ENCODE data around the gene FZD7. TPM values are rescaled to one million over a fixed set of nuclear protein-coding genes. Genes with fewer than 3 reads are reported as not detected.

The FZD7 gene
- total RNA-seq, 1 experiment from 2014 or later, result 302 TPM

DNA sequence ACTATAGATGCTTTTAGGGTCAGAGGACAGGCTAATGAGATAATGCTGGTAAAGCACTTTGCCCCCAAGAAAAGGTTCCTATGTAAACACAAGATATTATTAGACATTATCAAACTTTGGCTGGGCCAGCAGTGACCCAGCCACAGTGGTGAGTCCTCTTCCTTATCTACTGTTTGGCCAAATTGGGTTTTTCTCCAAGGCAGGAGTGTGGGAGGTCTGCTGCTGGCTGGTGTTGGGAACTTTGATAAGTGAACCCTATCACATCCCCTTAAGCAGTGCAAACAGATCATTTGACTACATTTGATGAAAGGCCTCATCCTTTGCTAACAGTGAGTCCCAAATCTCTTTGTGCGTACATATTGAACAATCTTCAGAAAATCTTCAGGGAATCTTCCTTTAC is 16.2 kb downstream of the FZD7 start:
- no peak overlapping the region for H3K4me3 Mint-ChIP-seq
- no CpG with 5 or more reads among the region's 1 CpG for WGBS (ENCODE audit: extremely low coverage, insufficient read length, low lambda C conversion rate)
- peaks cover 2% of the 10 kb centered on the region for H3K27me3 Mint-ChIP-seq (ENCODE audit: low read depth)
- H3K4me1 ChIP-seq (ENCODE audit: insufficient read depth, low read length), result no peaks in the 10 kb centered on the region; the same call in 1 of the 2 replicates
- H3K23me2 ChIP-seq (ENCODE audit: insufficient read length, low read depth, low read length, poor library complexity, severe bottlenecking), result no peaks in the 10 kb centered on the region
- DNase-seq, result no peak
- H3K27me3 ChIP-seq (ENCODE audit: insufficient read depth, low read length), result no peaks in the 10 kb centered on the region
- no peak overlapping the region for H3K56ac ChIP-seq (ENCODE audit: insufficient read length, low read depth, low read length)
- no peak overlapping the region for H3K9ac ChIP-seq (ENCODE audit: extremely low read depth, insufficient read length, low read length)
- H2BK20ac ChIP-seq (ENCODE audit: low read depth, low read length, poor library complexity, severe bottlenecking), result no peak overlapping the region
- no peaks in the 10 kb centered on the region for H3K79me2 ChIP-seq (ENCODE audit: insufficient read depth, low read length)
- no peak overlapping the region for H2BK12ac ChIP-seq (ENCODE audit: insufficient read length, low read depth, low read length)
- H3K18ac ChIP-seq (ENCODE audit: insufficient read length, low read depth, low read length), result no peak overlapping the region
- H3K27ac ChIP-seq (ENCODE audit: insufficient read length, low read depth, low read length), result no peak overlapping the region
- H2BK15ac ChIP-seq (ENCODE audit: low read depth, low read length), result no peak overlapping the region
- no peak overlapping the region for H3K14ac ChIP-seq (ENCODE audit: insufficient read depth, low read length)
- H4K5ac ChIP-seq (ENCODE audit: insufficient read length, low read depth, low read length), result no peak overlapping the region
- H4K91ac ChIP-seq (ENCODE audit: insufficient read length, low read depth, low read length), result no peak overlapping the region
- no peak overlapping the region for H3T11ph ChIP-seq (ENCODE audit: low read length)
- no peak overlapping the region for H3K4me2 ChIP-seq (ENCODE audit: insufficient read depth, insufficient read length, low read length)
- H2AFZ ChIP-seq (ENCODE audit: low read length), result no peak overlapping the region
- H2AK5ac ChIP-seq (ENCODE audit: insufficient read length, low read length), result no peak overlapping the region
- no peak overlapping the region for H2BK5ac ChIP-seq (ENCODE audit: insufficient read length, low read length)
- no peaks in the 10 kb centered on the region for H4K20me1 ChIP-seq (ENCODE audit: control insufficient read depth, insufficient read depth, insufficient read length)
- peaks cover 33 to 45% of the 10 kb centered on the region in 2 experiments for H3K4me1 Mint-ChIP-seq
- no peak overlapping the region for H2BK120ac ChIP-seq (ENCODE audit: low read depth, low read length, poor library complexity, severe bottlenecking)
- TF ChIP-seq CTCF (conservative IDR thresholded peaks at IDR 0.05), result no peak
- no peak overlapping the region for H4K8ac ChIP-seq (replicated peaks; ENCODE audit: insufficient read length, low read depth, low read length)
- no peak overlapping the region for H3K27ac Mint-ChIP-seq
- no peak overlapping the region for H3K23ac ChIP-seq (ENCODE audit: insufficient read length, low read depth, low read length)
- no peaks in the 10 kb centered on the region for H3K79me1 ChIP-seq (ENCODE audit: insufficient read depth, low read depth, low read length, poor library complexity, severe bottlenecking)
- no peaks in the 10 kb centered on the region; a peak in 1 of 7 replicates for H3K36me3 Mint-ChIP-seq (ENCODE audit: insufficient read depth in 1 of 3, low read depth in 3 of 3)
- no peaks in the 10 kb centered on the region for H3K9me3 ChIP-seq (ENCODE audit: control insufficient read depth, low read depth, low read length)
- no peaks in the 10 kb centered on the region for H3K9me3 Mint-ChIP-seq
- H3K4ac ChIP-seq (ENCODE audit: low read depth, low read length), result no peak overlapping the region

Measured in H9 (cell line).